ENCODE measurements around the gene UGP2.
A peak's percentile ranks its signal among the peaks of the same experiment; 100 is the strongest.

Gene UGP2

GRCh38 chr2:63837036-63837594 lies 4.6 kb upstream of the UGP2 start:
- TF ChIP-seq REST (IDR thresholded peaks at IDR 0.05; ENCODE audit: insufficient replicate concordance, low read depth) = no peak
- TF ChIP-seq POLR2AphosphoS5 (IDR thresholded peaks at IDR 0.05; ENCODE audit: low read depth) = no peak
- no peak for TF ChIP-seq SPI1 (IDR thresholded peaks at IDR 0.05; ENCODE audit: borderline replicate concordance, low read depth)
- no peak for TF ChIP-seq GABPA (IDR thresholded peaks at IDR 0.05; ENCODE audit: low read depth)
- no peak for TF ChIP-seq CTCF (IDR thresholded peaks at IDR 0.05; ENCODE audit: insufficient read depth, low read length)
- H3K4me3 ChIP-seq (replicated peaks; ENCODE audit: insufficient read depth, low read length) = no peak overlapping the region
- no peak overlapping the region for H3K27ac ChIP-seq (replicated peaks)
- no peak for DNase-seq (ENCODE audit: low read depth in 1 of 2, low spot score in 1 of 2)
- no peaks in the 10 kb centered on the region for H3K27me3 ChIP-seq (ENCODE audit: insufficient read depth, poor library complexity, severe bottlenecking)

- peak overlapping the region; percentile 76 for H3K4me3 ChIP-seq (replicated peaks; ENCODE audit: insufficient read depth, low read length)
- no peak for DNase-seq (ENCODE audit: low read depth in 1 of 2, low spot score in 1 of 2)
- no peak for TF ChIP-seq GABPA (IDR thresholded peaks at IDR 0.05; ENCODE audit: low read depth)
- no peak for TF ChIP-seq POLR2AphosphoS5 (IDR thresholded peaks at IDR 0.05; ENCODE audit: low read depth)
- TF ChIP-seq CTCF (IDR thresholded peaks at IDR 0.05; ENCODE audit: insufficient read depth, low read length) = no peak
- TF ChIP-seq REST (IDR thresholded peaks at IDR 0.05; ENCODE audit: insufficient replicate concordance, low read depth) = no peak
- TF ChIP-seq SPI1 (IDR thresholded peaks at IDR 0.05; ENCODE audit: borderline replicate concordance, low read depth) = no peak
Measured at GRCh38 chr2:63840081-63840784, 1.5 kb upstream of the UGP2 start.

GRCh38 chr2:63840785-63841253 lies 877 bp upstream of the UGP2 start:
- Histone ChIP-seq H3K4me3 (replicated peaks; ENCODE audit: insufficient read depth, low read length) (peak overlapping the region; percentile 76), H3K27ac (replicated peaks) (peak overlapping the region; percentile 99), H3K27me3 (ENCODE audit: insufficient read depth, poor library complexity, severe bottlenecking) (no peaks in the 10 kb centered on the region)
- peak; percentile 68 for TF ChIP-seq REST (IDR thresholded peaks at IDR 0.05; ENCODE audit: insufficient replicate concordance, low read depth)
- TF ChIP-seq GABPA (IDR thresholded peaks at IDR 0.05; ENCODE audit: low read depth) = peak; percentile 40; the same call in 1 of the 2 replicates
- peak; percentile 98 for TF ChIP-seq POLR2AphosphoS5 (IDR thresholded peaks at IDR 0.05; ENCODE audit: low read depth)
- no peak for TF ChIP-seq CTCF (IDR thresholded peaks at IDR 0.05; ENCODE audit: insufficient read depth, low read length)
- TF ChIP-seq SPI1 (IDR thresholded peaks at IDR 0.05; ENCODE audit: borderline replicate concordance, low read depth) = no peak; the same call in 1 of the 2 replicates
- peak; percentile 95 to 98 for DNase-seq (ENCODE audit: low read depth in 1 of 2, low spot score in 1 of 2)

More at GRCh38 chr2:63840081-63840784, 1.5 kb upstream of the UGP2 start:
- no peaks in the 10 kb centered on the region for H3K27me3 ChIP-seq (ENCODE audit: insufficient read depth, poor library complexity, severe bottlenecking)
- peak overlapping the region; percentile 99 for H3K27ac ChIP-seq (replicated peaks)

All from HL-60 (cell line).